Activated CD4-positive, alpha-beta T cell treated with anti-CD3 and anti-CD28 coated beads, Interleukin-2, amount 10 ng/mL, durations not matched to agents 24 days and 14 days (primary cell): ENCODE results near the gene PGBD5. TPM values are rescaled to one million over a fixed set of nuclear protein-coding genes. Genes with fewer than 3 reads are reported as not detected.

Experiments
- DNase-seq: peaks from one replicate; pipeline ENCODE4 v3.0.0; 2022
- H3K27ac Mint-ChIP-seq: one replicate; pipeline ENCODE4 v1.8.0; 2022; ENCODE audit warnings: mild to moderate bottlenecking, mixed read lengths
- H3K27me3 Mint-ChIP-seq: one replicate; pipeline ENCODE4 v1.8.0; 2022; ENCODE audit warnings: mixed read lengths
- H3K36me3 Mint-ChIP-seq: one replicate; pipeline ENCODE4 v1.8.0; 2022; ENCODE audit warnings: low read depth, mild to moderate bottlenecking, mixed read lengths
- H3K4me1 Mint-ChIP-seq: one replicate; pipeline ENCODE4 v1.8.0; 2021; ENCODE audit warnings: mixed read lengths
- H3K4me3 Mint-ChIP-seq: one replicate; pipeline ENCODE4 v1.8.0; 2022; ENCODE audit warnings: mild to moderate bottlenecking, moderate library complexity, mixed read lengths
- H3K9me3 Mint-ChIP-seq: one replicate; pipeline ENCODE4 v1.8.0; 2021; ENCODE audit warnings: mixed read lengths
- intact Hi-C: fragments of 100-400 bp; cut with micrococcal nuclease; formaldehyde crosslinking; loops from one replicate; pipeline ENCODE4 v1.15.1; 2023
- total RNA-seq: library from RNA; stranded (reverse); gene quantifications from 2 replicates; pipeline ENCODE4 v1.2.3, GENCODE V29; 2022

Gene PGBD5
- total RNA-seq, 1 donor from 2014 or later: 0.09 TPM

GRCh38 chr1:230321741-230322420 is 104.3 kb downstream of the PGBD5 start:
- intact Hi-C loops: no loop called here
- Mint-ChIP-seq H3K4me3 (no peak overlapping the region), H3K27me3 (peaks cover 2% of the 10 kb centered on the region), H3K36me3 (no peaks in the 10 kb centered on the region), H3K27ac (no peak overlapping the region), H3K4me1 (no peaks in the 10 kb centered on the region), H3K9me3 (no peaks in the 10 kb centered on the region)
- no peak for DNase-seq

- no peak for DNase-seq
- Mint-ChIP-seq H3K27ac (no peak overlapping the region), H3K4me1 (no peaks in the 10 kb centered on the region), H3K36me3 (no peaks in the 10 kb centered on the region), H3K27me3 (peaks cover 2% of the 10 kb centered on the region), H3K9me3 (no peaks in the 10 kb centered on the region), H3K4me3 (no peak overlapping the region)
- intact Hi-C loops: no loop called here
Measured at GRCh38 chr1:230321341-230321740, 104.8 kb downstream of the PGBD5 start.

GRCh38 chr1:230320804-230321203 is 105.3 kb downstream of the PGBD5 start:
- Mint-ChIP-seq H3K4me1 (no peaks in the 10 kb centered on the region), H3K27ac (no peak overlapping the region), H3K9me3 (no peaks in the 10 kb centered on the region), H3K4me3 (no peak overlapping the region), H3K36me3 (no peaks in the 10 kb centered on the region), H3K27me3 (peaks cover 2% of the 10 kb centered on the region)
- intact Hi-C loops: no loop called here
- no peak for DNase-seq

GRCh38 chr1:230319014-230319747 is 107.0 kb downstream of the PGBD5 start:
- Mint-ChIP-seq H3K27me3 (peaks cover 5% of the 10 kb centered on the region), H3K4me1 (no peaks in the 10 kb centered on the region), H3K9me3 (no peaks in the 10 kb centered on the region), H3K4me3 (no peak overlapping the region), H3K27ac (no peak overlapping the region), H3K36me3 (no peaks in the 10 kb centered on the region)
- intact Hi-C loops: no loop called here
- DNase-seq: no peak

DNA sequence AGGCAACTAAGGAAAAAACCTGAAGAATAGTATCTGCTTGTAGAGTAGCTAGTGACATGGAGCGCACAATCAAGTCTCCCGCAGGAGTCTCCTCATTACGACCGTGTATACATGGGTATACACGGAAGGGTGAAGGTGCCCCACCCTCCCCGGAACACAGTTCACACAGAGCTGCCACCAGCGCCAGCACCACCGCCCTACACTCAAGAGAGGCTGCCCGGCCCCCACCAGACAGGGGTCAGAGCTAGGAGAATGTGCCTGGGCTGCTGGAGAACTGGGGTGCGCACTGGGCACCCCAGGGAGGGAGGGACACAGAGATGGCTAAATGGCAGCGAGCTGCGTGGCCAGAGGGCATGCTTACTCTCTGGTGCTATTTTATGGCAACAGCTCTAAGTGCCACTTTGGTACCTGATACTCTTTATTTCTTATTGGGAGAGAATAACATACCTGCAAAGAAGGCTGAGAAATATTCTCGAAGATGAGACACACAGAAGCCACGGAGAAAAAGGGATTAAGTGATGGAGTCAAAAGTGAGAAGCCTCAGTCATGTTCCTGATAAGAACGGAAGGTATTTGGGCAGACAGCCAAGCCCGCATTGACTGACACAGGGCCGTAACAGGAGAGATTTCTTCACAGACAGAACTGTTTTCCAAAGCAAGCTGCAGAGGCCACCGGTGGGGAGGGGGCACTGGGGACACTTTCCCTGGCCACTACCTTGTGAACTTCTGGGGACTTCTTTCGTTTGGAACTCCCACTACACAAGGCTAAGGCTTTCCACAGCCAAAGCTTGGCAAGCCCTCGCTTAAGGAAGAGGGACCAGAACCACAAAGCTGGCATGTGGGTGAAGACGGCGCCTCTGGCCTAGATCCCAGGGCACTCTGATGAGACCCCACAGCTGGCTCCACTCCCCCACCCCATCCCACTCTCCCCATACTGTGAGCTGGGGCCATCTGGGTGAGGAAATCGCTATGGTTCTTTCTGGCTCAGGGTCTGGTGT is 108.0 kb downstream of the PGBD5 start:
- Mint-ChIP-seq H3K4me3 (no peak overlapping the region), H3K27me3 (peaks cover 6% of the 10 kb centered on the region), H3K4me1 (no peaks in the 10 kb centered on the region), H3K9me3 (no peaks in the 10 kb centered on the region), H3K36me3 (no peaks in the 10 kb centered on the region), H3K27ac (no peak overlapping the region)
- no peak for DNase-seq
- intact Hi-C loops: no loop called here

GRCh38 chr1:230316864-230317745 is 109.0 kb downstream of the PGBD5 start:
- no peak overlapping the region for H3K4me3 Mint-ChIP-seq
- peaks cover 8% of the 10 kb centered on the region for H3K27me3 Mint-ChIP-seq
- intact Hi-C loops: no loop called here
- no peaks in the 10 kb centered on the region for H3K9me3 Mint-ChIP-seq
- no peaks in the 10 kb centered on the region for H3K36me3 Mint-ChIP-seq
- no peak for DNase-seq
- H3K27ac Mint-ChIP-seq: no peak overlapping the region
- H3K4me1 Mint-ChIP-seq: no peaks in the 10 kb centered on the region

DNA sequence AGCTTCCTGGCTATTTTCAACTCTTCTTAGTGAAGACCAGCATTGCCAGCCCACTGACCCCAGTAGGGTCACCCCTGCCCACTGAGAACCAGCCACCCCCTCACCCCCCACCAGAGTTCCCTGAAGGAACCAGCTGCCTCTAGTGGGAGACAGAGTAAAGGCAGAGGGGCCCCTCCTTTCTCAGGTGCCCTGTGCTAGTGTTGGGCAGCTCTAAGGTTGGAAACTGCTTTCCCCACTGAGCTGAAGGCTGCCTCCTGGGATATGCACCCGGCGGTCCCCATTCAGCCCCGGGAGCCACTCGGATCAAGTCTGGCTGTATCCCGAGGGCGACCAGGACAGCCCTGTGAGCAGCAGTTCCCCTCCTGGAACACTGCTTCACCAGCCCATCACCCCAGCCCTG is 111.0 kb downstream of the PGBD5 start:
- peaks cover 10% of the 10 kb centered on the region for H3K27me3 Mint-ChIP-seq
- H3K4me1 Mint-ChIP-seq: peaks cover 3% of the 10 kb centered on the region
- H3K4me3 Mint-ChIP-seq: no peak overlapping the region
- no peak overlapping the region for H3K27ac Mint-ChIP-seq
- no peaks in the 10 kb centered on the region for H3K9me3 Mint-ChIP-seq
- H3K36me3 Mint-ChIP-seq: no peaks in the 10 kb centered on the region
- no peak for DNase-seq
- intact Hi-C loops: no loop called here

GRCh38 chr1:230314142-230314470 is 112.0 kb downstream of the PGBD5 start:
- peaks cover 3% of the 10 kb centered on the region for H3K4me1 Mint-ChIP-seq
- no peak overlapping the region for H3K4me3 Mint-ChIP-seq
- DNase-seq: no peak
- no peak overlapping the region for H3K27ac Mint-ChIP-seq
- no peaks in the 10 kb centered on the region for H3K9me3 Mint-ChIP-seq
- H3K27me3 Mint-ChIP-seq: peaks cover 10% of the 10 kb centered on the region
- intact Hi-C loops: loop anchor here (5.0 kb wide), 1 partner anchor 1057 kb away; no protein-coding TSS in a partner anchor
- H3K36me3 Mint-ChIP-seq: no peaks in the 10 kb centered on the region

- Mint-ChIP-seq H3K27me3 (peaks cover 10% of the 10 kb centered on the region), H3K9me3 (no peaks in the 10 kb centered on the region), H3K4me1 (peaks cover 3% of the 10 kb centered on the region), H3K27ac (no peak overlapping the region), H3K36me3 (no peaks in the 10 kb centered on the region), H3K4me3 (no peak overlapping the region)
- DNase-seq: no peak
- intact Hi-C loops: loop anchor here (5.0 kb wide), 1 partner anchor 1056 kb away; no protein-coding TSS in a partner anchor
Measured at GRCh38 chr1:230313453-230314141, 112.5 kb downstream of the PGBD5 start.

DNA sequence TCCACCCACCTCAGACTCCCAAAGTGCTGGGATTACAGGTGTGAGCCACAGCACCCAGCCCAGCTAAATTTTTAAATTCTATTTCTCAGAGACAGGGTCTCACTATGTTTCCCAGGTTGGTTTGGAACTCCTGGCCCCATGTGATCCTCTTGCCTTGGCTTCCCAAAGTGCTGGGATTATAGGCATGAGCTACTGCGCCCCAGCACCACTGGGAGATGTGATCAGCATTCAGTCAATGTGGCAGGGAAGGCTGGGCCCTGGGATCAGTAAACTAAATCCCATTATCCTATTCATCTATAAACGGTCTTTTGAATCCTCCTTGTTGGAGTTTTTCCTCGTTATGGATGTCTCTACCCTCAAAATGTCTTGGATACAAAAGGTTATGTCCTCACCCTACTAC is 113.5 kb downstream of the PGBD5 start:
- Mint-ChIP-seq H3K27ac (no peak overlapping the region), H3K27me3 (peaks cover 10% of the 10 kb centered on the region), H3K36me3 (no peaks in the 10 kb centered on the region), H3K9me3 (no peaks in the 10 kb centered on the region), H3K4me1 (peaks cover 3% of the 10 kb centered on the region), H3K4me3 (no peak overlapping the region)
- intact Hi-C loops: loop anchor here (5.0 kb wide), 1 partner anchor 1055 kb away; no protein-coding TSS in a partner anchor
- DNase-seq: no peak

GRCh38 chr1:230310381-230311163 is 115.6 kb downstream of the PGBD5 start:
- Mint-ChIP-seq H3K4me1 (peaks cover 10% of the 10 kb centered on the region), H3K27me3 (peaks cover 10% of the 10 kb centered on the region), H3K27ac (no peak overlapping the region), H3K36me3 (no peaks in the 10 kb centered on the region), H3K4me3 (no peak overlapping the region), H3K9me3 (no peaks in the 10 kb centered on the region)
- intact Hi-C loops: loop anchor here (1.0 to 5.0 kb wide), 2 partner anchors 649 to 1053 kb away; no protein-coding TSS in a partner anchor
- DNase-seq: peak; percentile 86

GRCh38 chr1:230309646-230310177 is 116.4 kb downstream of the PGBD5 start:
- Mint-ChIP-seq H3K27me3 (peaks cover 7% of the 10 kb centered on the region), H3K36me3 (no peaks in the 10 kb centered on the region), H3K4me3 (no peak overlapping the region), H3K9me3 (no peaks in the 10 kb centered on the region), H3K4me1 (peaks cover 10% of the 10 kb centered on the region), H3K27ac (no peak overlapping the region)
- no peak for DNase-seq
- intact Hi-C loops: loop anchor here (1.0 to 5.0 kb wide), 4 partner anchors 37 to 1052 kb away; partner anchors contain the start of gene ABCB10
